HG02763 (cell line): ENCODE results near the gene DCHS1.
A peak's percentile ranks its signal among the peaks of the same experiment; 100 is the strongest.

Experiments used
- ATAC-seq: cut with Tn5 transposase; IDR thresholded peaks from one replicate; pipeline ENCODE4 v1.9.1; 2021; ENCODE audit warnings: mild to moderate bottlenecking, moderate library complexity; ENCODE audit not compliant: unreplicated experiment

Gene DCHS1

GRCh38 chr11:6613496-6613895 lies 42.1 kb downstream of the DCHS1 start:
- no peak for ATAC-seq

DNA sequence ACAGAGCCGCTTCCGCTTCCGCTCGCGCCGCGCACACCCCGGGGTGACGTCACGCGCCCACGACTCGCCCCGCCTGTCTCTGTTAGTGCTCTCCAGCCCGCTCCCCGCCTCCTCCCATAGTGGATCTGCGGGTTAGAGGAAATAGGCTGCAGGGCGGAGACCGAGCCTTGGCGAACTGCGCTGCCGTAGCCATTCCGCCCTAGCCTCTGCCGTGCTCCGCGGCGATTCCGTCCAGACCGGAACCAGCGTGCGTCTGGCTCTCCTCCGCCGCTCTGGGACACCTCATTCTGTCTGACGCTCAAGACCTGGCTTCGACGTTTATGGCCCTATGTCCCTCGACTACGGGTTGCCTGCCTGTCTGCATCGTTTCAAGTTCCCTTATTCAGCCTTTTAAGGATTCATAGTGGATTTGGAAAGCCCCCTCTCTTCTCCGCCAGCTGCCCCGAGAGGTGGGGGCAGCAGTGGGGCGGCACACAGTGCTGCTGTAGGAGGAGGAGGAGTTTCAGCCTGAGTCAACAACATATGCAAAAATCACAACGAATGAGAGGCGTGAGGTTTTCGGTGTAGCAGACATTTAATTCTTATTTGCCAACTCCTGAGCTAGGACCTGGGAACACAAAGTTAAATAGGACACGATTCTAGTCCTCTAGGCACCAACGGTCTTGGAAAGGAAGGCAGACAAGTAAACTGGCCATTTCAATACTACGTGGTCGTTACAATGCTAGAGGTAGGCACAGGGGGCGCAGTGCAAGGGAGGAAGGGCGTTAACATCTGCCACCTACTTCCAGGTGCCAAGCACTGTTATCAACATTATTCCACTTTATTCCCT lies 43.2 kb downstream of the DCHS1 start, which contains the start of gene TAF10:
Gene TAF10 (minus strand): TSS at position 4 of the 829 bp plus-strand sequence. CDS start 27 bp downstream, outside the sequence.
- ATAC-seq, result peak; percentile 90

GRCh38 chr11:6611963-6612212 lies 43.7 kb downstream of the DCHS1 start:
- ATAC-seq, result no peak

- ATAC-seq, result peak; percentile 12
Observed at GRCh38 chr11:6611092-6611962, 44.3 kb downstream of the DCHS1 start.

DNA sequence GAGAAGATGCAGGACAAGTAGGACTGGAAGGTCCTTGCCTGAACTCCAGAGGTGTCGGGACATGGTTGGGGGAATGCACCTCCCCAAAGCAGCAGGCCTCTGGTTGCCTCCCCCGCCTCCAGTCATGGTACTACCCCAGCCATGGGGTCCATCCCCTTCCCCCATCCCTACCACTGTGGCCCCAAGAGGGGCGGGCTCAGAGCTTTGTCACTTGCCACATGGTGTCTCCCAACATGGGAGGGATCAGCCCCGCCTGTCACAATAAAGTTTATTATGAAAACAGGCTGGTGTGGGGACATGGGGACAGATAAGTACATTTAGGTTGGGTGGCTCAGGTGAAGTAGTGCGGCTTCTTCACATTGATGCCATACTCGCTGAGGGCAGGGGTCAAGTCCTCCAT lies 45.0 kb downstream of the DCHS1 start:
- no peak for ATAC-seq

DNA sequence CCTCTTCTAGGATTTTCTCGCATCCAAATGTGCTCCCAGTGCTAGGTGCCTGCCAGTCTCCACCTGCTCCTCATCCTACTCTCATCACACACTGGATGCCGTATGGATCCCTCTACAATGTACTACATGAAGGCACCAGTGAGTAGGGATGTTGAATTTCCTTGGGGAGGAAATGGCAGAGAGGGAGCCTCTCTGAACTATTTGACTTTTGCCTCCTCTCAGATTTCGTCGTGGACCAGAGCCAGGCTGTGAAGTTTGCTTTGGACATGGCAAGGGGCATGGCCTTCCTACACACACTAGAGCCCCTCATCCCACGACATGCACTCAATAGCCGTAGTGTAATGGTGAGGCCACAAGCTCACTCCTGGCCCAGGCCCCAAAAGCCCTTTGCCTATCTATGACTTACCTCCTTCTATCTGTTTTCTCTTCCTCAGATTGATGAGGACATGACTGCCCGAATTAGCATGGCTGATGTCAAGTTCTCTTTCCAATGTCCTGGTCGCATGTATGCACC lies 46.0 kb downstream of the DCHS1 start:
- no peak for ATAC-seq

GRCh38 chr11:6608726-6609501 lies 46.7 kb downstream of the DCHS1 start:
- ATAC-seq, result no peak

DNA sequence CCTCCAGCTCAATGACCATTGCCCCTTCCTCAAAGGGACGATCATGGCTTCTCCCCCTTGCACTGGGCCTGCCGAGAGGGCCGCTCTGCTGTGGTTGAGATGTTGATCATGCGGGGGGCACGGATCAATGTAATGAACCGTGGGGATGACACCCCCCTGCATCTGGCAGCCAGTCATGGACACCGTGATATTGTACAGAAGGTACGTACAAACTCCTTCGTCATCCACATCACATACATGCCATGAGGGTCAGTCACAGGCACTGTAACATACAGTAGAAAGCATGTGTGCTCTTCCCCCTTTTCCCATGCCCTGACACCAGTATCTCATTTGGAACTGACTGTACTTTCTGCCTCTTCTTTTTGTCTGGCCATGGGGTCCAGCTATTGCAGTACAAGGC lies 47.6 kb downstream of the DCHS1 start:
- ATAC-seq, result no peak

DNA sequence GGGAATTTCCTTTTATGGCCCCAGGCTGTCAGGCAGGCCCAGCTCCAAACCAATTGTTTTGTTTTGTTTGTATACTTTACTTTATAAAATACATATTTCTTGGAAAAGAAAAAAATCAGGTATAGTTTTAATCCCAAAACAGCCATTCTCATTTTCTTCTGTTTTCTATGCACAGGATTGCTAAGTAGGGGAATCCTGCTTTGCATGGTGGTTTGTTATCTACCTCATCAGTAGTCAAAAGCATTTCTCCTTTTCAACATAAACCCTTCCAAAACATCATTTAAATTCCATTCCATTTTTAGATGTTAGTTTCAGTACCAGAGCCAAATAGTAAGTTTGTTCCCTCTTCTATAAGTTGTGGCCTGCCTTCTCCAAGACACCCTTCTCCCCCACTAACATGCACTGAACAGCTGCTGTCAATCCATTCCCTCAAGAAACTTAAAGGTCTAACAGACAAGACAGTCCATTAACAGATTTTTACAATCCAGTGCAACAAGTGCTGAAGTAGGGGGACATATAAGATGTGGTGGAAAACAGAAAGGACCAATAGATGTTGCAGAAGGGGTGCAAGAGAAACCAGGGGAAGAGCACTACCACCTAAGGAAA lies 48.3 kb downstream of the DCHS1 start:
- no peak for ATAC-seq

DNA sequence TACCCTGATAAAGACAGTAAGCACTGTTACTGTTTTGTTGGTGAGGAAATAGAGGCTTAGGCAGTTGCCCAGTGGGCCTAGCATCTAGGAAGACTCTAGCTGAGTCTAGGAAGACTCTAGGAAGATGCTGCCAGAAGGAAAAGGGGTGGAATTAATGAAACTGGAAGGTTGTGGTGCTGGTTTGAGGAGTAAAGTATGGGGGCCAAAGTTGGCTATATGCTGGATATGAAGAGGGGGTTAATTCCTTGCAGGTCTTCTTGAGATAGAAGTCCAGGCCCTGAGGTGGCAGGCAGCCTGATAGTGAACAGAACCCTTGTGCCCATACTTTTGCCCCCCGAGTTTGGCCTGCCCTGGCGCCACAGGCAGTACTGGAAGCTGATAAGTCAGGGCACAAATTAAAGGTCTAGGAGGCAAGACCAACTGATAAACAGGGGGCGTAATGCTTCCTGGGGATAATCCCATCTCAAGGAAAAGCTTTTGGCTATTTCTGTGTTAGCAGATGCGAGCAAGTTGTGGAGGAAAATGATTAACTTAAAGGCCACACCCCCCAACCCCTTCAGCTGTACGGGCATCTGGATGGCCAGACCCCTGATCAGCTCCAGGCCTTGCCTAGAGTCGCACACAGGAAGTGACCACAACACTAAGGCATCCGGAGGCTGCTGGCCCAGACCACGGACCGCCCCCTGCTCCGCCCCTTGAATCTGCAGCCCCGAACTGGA lies 49.0 kb downstream of the DCHS1 start:
- peak; percentile 41 for ATAC-seq

DNA sequence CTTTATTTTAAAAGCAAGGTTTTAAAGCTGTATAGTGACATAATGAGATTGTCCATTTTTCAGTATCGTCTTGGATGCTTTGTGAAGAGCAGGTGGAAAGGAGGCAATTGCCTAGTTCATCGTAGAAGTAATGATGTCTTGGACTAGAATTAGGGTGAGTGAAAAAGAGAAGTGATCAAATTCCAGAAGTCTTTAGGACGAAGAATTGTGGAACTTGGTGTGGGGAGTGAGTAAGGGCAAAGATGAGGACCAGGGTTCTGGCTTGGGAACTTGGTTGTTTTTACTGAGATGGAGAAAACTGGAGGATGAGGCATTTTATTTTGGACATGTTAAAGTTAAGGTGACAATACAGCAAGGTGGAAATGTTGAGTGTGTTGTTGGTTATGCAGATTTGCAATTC lies 50.8 kb downstream of the DCHS1 start:
- no peak for ATAC-seq

DNA sequence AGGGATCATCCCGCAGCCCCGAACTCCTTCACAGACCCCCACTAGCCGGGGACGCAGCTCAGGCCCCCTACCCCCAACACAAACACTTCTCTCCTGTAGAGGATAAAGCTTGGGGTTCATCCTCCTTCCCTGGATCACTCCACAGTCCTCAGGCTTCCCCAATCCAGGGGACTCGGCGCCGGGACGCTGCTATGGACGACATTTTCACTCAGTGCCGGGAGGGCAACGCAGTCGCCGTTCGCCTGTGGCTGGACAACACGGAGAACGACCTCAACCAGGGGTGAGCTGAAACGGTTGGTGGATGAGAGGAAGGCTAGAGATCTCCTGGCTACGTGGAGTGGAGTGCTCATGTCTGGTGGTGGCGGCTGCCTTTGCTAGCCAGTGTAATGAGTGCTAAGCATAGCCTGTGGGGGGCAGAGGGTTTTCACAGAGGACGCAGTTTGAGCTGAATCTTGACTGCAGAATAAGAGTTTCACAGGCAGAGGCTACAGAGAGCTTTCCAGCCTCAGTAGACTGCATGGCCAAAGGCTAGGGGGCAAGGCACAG lies 51.5 kb downstream of the DCHS1 start:
- ATAC-seq, result peak; percentile 31

DNA sequence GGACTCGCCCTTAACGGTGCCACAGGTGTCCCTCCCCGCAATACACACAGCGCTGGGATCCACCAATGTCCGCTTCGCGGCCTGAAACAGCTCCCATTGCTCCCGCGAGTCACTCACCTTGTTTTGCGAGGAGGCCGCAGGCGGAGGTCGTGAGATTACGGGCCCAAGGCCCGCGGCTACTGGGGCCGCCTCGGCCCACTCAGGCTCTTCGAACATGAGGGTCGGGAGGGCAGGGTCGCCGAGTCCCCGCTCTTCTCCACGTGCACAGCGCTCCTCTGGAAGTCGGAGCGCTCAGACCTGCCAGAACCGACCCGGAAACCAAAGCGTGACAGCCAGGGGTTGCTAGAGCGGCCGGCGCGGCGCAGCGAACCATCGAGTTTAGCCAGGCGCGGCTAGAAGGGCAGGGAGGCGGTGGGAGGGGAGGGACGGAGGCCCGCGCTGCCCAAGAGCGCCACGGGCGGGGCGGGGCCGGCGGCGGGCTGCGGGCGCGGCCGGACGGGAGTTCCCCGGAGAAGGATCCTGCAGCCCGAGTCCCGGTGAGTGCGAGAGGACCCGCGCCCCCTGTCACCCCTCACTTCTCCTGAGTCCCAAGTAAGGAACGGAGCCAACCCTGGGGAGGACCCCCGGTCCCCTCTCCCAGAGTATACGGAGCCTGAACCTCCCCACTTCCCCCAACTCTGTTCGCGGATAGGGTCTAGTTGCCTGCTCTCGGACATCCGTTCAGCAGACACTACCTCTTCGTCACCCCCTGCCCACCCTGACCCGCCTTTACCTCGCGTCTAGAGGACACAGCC lies 52.1 kb downstream of the DCHS1 start, which contains the start of the genes ILK and RRP8:
Gene ILK (plus strand): TSS at position 488 of the 794 bp plus-strand sequence. CDS start 498 bp downstream, outside the sequence.
Gene RRP8 (minus strand): TSS at position 330 of the 794 bp plus-strand sequence. CDS start 114 bp downstream, at position 216.
- ATAC-seq, result peak; percentile 73

DNA sequence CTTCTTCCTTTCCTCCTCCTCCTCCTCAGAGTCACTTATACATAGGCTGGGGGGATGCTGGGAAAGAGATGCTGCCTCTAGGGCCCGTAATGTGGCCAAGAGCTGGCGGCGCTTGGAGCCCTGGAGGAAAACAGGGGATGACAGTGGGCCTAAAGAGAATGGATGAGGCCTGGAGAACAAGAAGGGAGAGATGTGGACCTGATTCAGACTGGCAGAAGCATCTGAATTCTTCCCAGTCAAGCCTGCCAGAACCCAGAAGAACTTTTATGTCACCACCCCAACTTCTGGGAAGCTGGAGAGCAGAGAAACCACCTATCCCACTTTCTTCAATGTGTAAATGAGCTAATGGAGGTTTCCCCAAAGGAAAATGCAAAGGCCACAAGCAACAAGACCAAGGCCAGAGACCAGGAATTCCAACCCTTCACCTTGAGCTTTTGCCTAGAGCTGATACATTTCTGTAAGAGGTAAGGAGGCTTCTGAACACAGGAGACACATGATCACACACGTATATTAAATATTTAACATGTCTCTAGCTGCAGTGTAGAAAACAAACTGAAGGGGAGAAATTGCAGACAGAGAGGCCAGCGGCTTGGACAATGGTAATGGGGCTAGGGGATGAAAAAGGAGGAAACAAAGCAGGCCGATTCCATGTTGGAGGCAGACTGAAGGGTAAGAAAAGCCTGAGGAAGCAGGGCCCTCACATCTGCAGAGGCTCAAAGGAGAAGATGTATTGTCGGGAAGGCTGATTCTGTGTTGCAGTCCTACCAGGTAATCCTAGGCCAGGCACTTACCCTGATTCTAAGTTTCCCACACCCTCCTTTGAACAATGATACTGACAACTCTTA lies 53.3 kb downstream of the DCHS1 start:
- ATAC-seq, result no peak

- no peak for ATAC-seq
Observed at GRCh38 chr11:6601041-6601461, 54.6 kb downstream of the DCHS1 start.

- no peak for ATAC-seq
Observed at GRCh38 chr11:6599881-6600390, 55.7 kb downstream of the DCHS1 start.

GRCh38 chr11:6599449-6599848 lies 56.2 kb downstream of the DCHS1 start:
- ATAC-seq, result no peak

DNA sequence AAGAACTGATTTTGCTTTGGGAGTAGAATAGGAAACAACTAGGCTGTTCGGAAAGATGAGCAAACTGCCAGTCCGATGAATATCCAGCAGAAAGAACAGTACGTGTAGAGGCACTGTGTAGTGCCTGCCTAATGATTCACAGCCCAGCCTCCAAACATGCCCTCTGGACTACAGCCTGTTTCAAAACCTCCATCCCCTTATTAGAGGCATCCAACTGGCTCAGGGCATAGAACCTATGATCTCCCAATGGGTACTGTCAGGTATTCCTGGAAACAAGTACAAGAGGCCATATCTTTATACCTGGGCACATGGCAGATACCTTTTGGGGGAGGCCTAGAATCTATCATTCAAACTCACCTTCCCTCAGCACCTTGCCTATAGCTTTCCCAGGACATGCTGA lies 57.1 kb downstream of the DCHS1 start:
- no peak for ATAC-seq
